ENCODE results near the gene GRK5.

The GRK5 gene

GRCh38 chr10:119207713-119208552, 562 bp downstream of the GRK5 start:
- Histone ChIP-seq H3K36me3 (no peaks in the 10 kb centered on the region), H3K4me1 (ENCODE audit: control insufficient read depth in 1 of 2, insufficient read depth in 1 of 2, low read depth in 1 of 2, low read length in 1 of 2) (peaks cover 34 to 36% of the 10 kb centered on the region in 2 experiments), H3K9me3 (no peaks in the 10 kb centered on the region), H3K27ac (peak overlapping the region; percentile 95), H3K4me3 (ENCODE audit: low read depth in 1 of 2, low read length in 1 of 2) (peak overlapping the region; percentile 65 to 84), H3K27me3 (no peaks in the 10 kb centered on the region)
- TF ChIP-seq CTCF (IDR thresholded peaks at IDR 0.05), result no peak

- Histone ChIP-seq H3K9me3 (no peaks in the 10 kb centered on the region), H3K4me3 (ENCODE audit: low read depth in 1 of 2, low read length in 1 of 2) (peak overlapping the region; percentile 65 to 84), H3K27me3 (no peaks in the 10 kb centered on the region), H3K27ac (peak overlapping the region; percentile 95), H3K36me3 (no peaks in the 10 kb centered on the region), H3K4me1 (ENCODE audit: control insufficient read depth in 1 of 2, insufficient read depth in 1 of 2, low read depth in 1 of 2, low read length in 1 of 2) (peaks cover 38 to 42% of the 10 kb centered on the region in 2 experiments)
- no peak for TF ChIP-seq CTCF (IDR thresholded peaks at IDR 0.05)
Measured at GRCh38 chr10:119208553-119208940, 1.2 kb downstream of the GRK5 start.

GRCh38 chr10:119209035-119209735, 1.8 kb downstream of the GRK5 start:
- Histone ChIP-seq H3K4me3 (ENCODE audit: low read depth in 1 of 2, low read length in 1 of 2) (peak overlapping the region; percentile 65 to 84), H3K27me3 (no peaks in the 10 kb centered on the region), H3K9me3 (no peaks in the 10 kb centered on the region), H3K36me3 (no peaks in the 10 kb centered on the region), H3K27ac (peak overlapping the region; percentile 95), H3K4me1 (ENCODE audit: control insufficient read depth in 1 of 2, insufficient read depth in 1 of 2, low read depth in 1 of 2, low read length in 1 of 2) (peaks cover 41 to 48% of the 10 kb centered on the region in 2 experiments)
- peak; percentile 74 for TF ChIP-seq CTCF (IDR thresholded peaks at IDR 0.05)

- no peaks in the 10 kb centered on the region for H3K36me3 ChIP-seq
- H3K4me3 ChIP-seq (ENCODE audit: low read depth in 1 of 2, low read length in 1 of 2), result peak overlapping the region in 1 of 2 experiments; percentile 84
- no peaks in the 10 kb centered on the region for H3K27me3 ChIP-seq
- peaks cover 41 to 50% of the 10 kb centered on the region in 2 experiments for H3K4me1 ChIP-seq (ENCODE audit: control insufficient read depth in 1 of 2, insufficient read depth in 1 of 2, low read depth in 1 of 2, low read length in 1 of 2)
- TF ChIP-seq CTCF (IDR thresholded peaks at IDR 0.05), result no peak
- H3K9me3 ChIP-seq, result no peaks in the 10 kb centered on the region
- H3K27ac ChIP-seq, result no peak overlapping the region
Measured at GRCh38 chr10:119209736-119210355, 2.5 kb downstream of the GRK5 start.

- no peak for TF ChIP-seq CTCF (IDR thresholded peaks at IDR 0.05)
- Histone ChIP-seq H3K9me3 (no peaks in the 10 kb centered on the region), H3K27ac (no peak overlapping the region), H3K4me1 (ENCODE audit: control insufficient read depth in 1 of 2, insufficient read depth in 1 of 2, low read depth in 1 of 2, low read length in 1 of 2) (peaks cover 41 to 58% of the 10 kb centered on the region in 2 experiments), H3K27me3 (no peaks in the 10 kb centered on the region), H3K4me3 (ENCODE audit: low read depth in 1 of 2, low read length in 1 of 2) (no peak overlapping the region), H3K36me3 (no peaks in the 10 kb centered on the region)
Measured at GRCh38 chr10:119210633-119211032, 3.3 kb downstream of the GRK5 start.

All from neutrophil (primary cell).